NB4 (cell line): ENCODE measurements around the gene SLC2A4RG.

Experiments
- CTCF ChIP-seq: IDR thresholded peaks from one replicate; pipeline ENCODE4 v1.5.1; 2012; ENCODE audit warnings: low read depth, low read length
- MAX ChIP-seq: IDR thresholded peaks from 2 replicates; pipeline ENCODE4 v1.6.1; 2011; ENCODE audit warnings: low read depth, low read length
- MYC ChIP-seq: IDR thresholded peaks from 2 replicates; pipeline ENCODE4 v1.6.1; 2011; ENCODE audit warnings: low read depth, low read length
- POLR2A ChIP-seq: IDR thresholded peaks from 2 replicates; pipeline ENCODE4 v1.6.1; 2011; ENCODE audit warnings: mild to moderate bottlenecking; ENCODE audit not compliant: insufficient read length; ENCODE audit errors: extremely low read depth

- TF ChIP-seq MYC (no peak), CTCF (no peak), POLR2A (no peak), MAX (no peak)
Measured at GRCh38 chr20:63697357-63697867, 42.2 kb upstream of the SLC2A4RG start.
